GM19372 (cell line): ENCODE data around the gene VEGFC.

Source experiments
- ATAC-seq: cut with Tn5 transposase; IDR thresholded peaks from one replicate; pipeline ENCODE4 v1.9.1; 2021; ENCODE audit warnings: mild to moderate bottlenecking, low read depth, moderate library complexity; ENCODE audit not compliant: unreplicated experiment

The VEGFC gene

GRCh38 chr4:176774852-176775251 is 17.9 kb downstream of the VEGFC start:
- ATAC-seq = no peak

GRCh38 chr4:176769514-176769913 is 23.2 kb downstream of the VEGFC start:
- no peak for ATAC-seq

GRCh38 chr4:176767183-176767582 is 25.5 kb downstream of the VEGFC start:
- ATAC-seq = no peak

- ATAC-seq = no peak
Measured at GRCh38 chr4:176762661-176763308, 29.9 kb downstream of the VEGFC start.

GRCh38 chr4:176761872-176762271 is 30.9 kb downstream of the VEGFC start:
- ATAC-seq = no peak

GRCh38 chr4:176760471-176760870 is 32.3 kb downstream of the VEGFC start:
- ATAC-seq = no peak

- ATAC-seq = no peak
Measured at GRCh38 chr4:176758731-176759130, 34.0 kb downstream of the VEGFC start.

DNA sequence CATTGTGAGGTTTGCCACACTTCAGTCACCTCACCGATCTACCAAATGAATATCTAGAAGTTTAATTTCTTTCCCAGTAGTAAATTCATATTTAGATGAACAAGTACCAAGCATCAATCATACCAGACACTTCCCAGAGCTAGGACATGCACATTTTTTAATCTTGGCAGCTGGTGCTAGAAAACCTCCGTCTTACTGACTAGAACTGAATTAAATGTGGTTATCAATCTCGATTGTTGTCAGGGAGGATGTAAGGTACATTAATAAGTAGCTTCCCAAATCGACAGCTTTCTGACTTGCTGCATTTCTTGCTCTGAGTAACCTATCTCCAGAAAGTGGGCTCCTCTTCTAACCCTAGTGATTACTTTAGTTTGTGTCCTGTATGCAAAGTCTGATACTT is 34.4 kb downstream of the VEGFC start:
- ATAC-seq = no peak

- no peak for ATAC-seq
Measured at GRCh38 chr4:176755613-176756012, 37.1 kb downstream of the VEGFC start.

DNA sequence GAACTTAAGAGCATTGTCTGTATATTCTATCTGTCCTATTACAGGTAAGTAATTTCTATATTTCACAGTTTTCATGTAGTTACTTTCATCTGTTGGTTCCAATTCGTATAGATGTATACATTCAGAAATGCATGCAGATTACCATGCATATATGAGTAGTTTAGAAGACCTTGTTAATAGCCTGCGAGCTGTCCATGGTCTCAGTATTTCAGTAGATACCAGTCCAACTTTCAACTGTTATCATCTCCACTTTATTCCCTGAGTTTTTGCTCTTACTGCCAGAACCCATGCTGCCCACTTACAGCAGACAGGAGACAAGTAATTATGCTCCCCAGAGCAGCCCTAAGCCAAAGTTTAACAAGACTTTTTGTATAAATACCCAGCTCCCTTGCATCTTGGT is 37.7 kb downstream of the VEGFC start:
- no peak for ATAC-seq

DNA sequence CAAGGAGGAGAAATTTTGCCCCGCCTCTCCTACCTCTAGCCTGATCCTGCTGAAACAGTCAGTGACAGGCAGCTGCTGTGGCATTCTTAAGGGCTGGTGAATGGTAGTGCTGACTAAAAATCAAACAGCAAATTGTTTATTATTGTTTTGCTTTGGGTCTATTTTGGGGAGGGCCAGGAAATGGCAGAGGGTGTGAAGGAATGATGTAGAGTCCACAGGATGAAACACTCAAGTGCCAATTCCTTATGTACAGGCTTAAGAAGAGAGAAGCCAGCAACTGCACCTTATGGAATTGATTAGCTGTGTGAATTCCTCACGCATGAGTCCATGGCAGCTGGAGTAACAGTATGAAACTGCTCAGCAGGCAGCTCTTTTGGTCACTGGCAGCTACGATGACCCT is 39.7 kb downstream of the VEGFC start:
- ATAC-seq = no peak

DNA sequence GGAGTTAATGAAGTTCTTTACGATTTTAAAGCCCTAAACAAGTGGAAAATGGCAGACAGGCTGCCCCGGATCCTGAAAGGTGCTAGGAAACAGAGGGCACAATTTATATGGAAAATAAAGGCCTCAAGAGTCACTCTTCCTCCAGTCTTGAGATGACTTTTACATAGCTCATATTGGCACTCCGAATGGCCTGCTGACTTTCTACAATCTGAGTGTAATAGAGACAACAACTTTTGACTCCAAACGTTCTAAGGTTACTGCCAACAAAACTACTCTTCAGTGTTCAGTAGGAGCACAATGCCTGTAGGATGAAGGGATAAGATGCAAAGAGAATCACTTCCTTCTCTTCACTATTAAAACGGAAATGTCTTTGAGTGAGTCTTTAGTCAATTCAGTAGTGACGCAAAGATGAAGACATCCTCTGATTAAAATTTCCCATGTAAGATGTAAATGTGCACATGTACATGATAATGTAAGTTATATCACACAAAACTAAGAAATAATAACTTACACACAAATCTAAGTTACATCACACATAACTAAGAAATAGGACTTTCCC is 40.5 kb downstream of the VEGFC start:
- ATAC-seq = no peak

DNA sequence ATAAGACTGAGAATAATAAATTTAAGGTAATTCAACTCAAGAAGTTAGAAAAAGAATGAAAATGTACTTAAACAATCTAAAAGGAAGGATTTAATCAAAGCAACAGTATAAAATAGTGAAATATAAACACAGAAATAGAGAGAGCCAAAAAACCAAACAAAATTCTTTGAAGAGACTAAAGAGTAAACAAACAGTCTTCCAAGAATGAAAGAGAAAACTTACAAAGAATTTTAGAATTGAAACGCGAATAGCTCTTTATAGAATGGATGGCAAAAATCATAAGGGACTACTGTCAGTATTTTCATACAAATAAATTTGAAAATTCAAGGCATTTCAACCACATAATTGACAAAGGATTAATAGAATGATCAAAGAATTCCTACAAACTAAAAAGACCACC is 41.7 kb downstream of the VEGFC start:
- ATAC-seq = no peak

DNA sequence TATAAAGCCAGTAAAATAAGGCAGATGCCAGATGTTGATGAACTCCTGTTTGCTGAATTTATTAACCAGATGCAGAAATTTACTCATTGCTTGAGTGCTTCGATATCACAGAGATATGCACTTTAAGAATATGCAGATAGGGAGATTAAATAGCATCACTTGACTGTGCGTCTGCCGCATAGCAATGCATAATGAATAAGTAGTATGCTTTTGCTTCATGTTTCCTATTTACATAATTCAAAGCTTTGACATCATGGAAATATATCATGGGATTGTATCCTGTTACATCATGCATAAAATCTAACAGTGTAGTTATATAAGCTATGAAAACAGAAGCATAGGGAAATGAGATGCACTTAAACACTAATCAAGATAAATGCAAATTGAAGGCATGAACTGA is 45.9 kb downstream of the VEGFC start:
- ATAC-seq = no peak

- ATAC-seq = no peak
Measured at GRCh38 chr4:176745902-176746301, 46.8 kb downstream of the VEGFC start.

- no peak for ATAC-seq
Measured at GRCh38 chr4:176744091-176744490, 48.6 kb downstream of the VEGFC start.

- ATAC-seq = no peak
Measured at GRCh38 chr4:176742211-176742610, 50.5 kb downstream of the VEGFC start.

GRCh38 chr4:176741253-176741652 is 51.5 kb downstream of the VEGFC start:
- ATAC-seq = no peak

GRCh38 chr4:176735300-176735699 is 57.4 kb downstream of the VEGFC start:
- ATAC-seq = no peak

- ATAC-seq = no peak
Measured at GRCh38 chr4:176734461-176734860, 58.3 kb downstream of the VEGFC start.

DNA sequence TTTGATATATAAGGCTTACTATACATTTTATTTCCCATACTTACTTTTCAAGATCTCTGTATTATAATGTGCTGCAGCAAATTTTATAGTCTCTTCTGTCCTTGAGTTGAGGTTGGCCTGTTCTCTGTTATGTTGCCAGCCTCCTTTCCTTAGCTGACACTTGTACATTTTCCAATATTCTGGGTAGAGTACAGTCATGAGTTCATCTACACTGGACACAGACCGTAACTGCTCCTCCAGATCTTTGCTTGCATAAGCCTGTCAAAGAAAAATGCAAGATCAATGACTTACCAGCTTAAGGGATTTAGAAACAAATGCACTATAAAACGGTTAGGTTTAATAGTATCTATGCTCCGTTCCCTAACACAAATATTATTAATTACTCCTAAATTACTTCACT is 63.2 kb downstream of the VEGFC start:
- no peak for ATAC-seq

GRCh38 chr4:176726803-176727202 is 65.9 kb downstream of the VEGFC start:
- ATAC-seq = no peak

GRCh38 chr4:176721459-176721858 is 71.3 kb downstream of the VEGFC start:
- no peak for ATAC-seq
